ENCODE results near the gene TMEM212. TPM values are rescaled to one million over a fixed set of nuclear protein-coding genes. Genes with fewer than 3 reads are reported as not detected.

TMEM212 gene
- total and polyA plus RNA-seq, 4 donors: 1.5 to 16.5 (median 8.1) TPM

- H3K36me3 ChIP-seq (ENCODE audit: control insufficient read depth in 4 of 4, insufficient read depth in 4 of 4, low read length in 4 of 4): no peaks in the 10 kb centered on the region
- DNase-seq (no peak), ATAC-seq (ENCODE audit: insufficient read depth, low FRiP score) (no peak)
- no peaks in the 10 kb centered on the region for H3K27me3 ChIP-seq (ENCODE audit: control insufficient read depth in 3 of 3, insufficient read depth in 3 of 3, low read length in 2 of 3)
- no peak overlapping the region for H3K4me3 ChIP-seq
- no peaks in the 10 kb centered on the region for H3K9me3 ChIP-seq (ENCODE audit: control insufficient read depth in 4 of 4, insufficient read depth in 3 of 4, low read length in 3 of 4)
- peaks cover 0 to 24% (median 6%) of the 10 kb centered on the region in 5 donors for H3K4me1 ChIP-seq (ENCODE audit: control insufficient read depth in 5 of 5, insufficient read depth in 5 of 5, low read length in 5 of 5)
- H3K27ac ChIP-seq (ENCODE audit: low read depth in 1 of 2, low read length in 1 of 2): no peak overlapping the region
- no peak overlapping the region for H3K9ac ChIP-seq (ENCODE audit: insufficient read depth in 1 of 2, low read length in 2 of 2)
- TF ChIP-seq, protein P1, sequence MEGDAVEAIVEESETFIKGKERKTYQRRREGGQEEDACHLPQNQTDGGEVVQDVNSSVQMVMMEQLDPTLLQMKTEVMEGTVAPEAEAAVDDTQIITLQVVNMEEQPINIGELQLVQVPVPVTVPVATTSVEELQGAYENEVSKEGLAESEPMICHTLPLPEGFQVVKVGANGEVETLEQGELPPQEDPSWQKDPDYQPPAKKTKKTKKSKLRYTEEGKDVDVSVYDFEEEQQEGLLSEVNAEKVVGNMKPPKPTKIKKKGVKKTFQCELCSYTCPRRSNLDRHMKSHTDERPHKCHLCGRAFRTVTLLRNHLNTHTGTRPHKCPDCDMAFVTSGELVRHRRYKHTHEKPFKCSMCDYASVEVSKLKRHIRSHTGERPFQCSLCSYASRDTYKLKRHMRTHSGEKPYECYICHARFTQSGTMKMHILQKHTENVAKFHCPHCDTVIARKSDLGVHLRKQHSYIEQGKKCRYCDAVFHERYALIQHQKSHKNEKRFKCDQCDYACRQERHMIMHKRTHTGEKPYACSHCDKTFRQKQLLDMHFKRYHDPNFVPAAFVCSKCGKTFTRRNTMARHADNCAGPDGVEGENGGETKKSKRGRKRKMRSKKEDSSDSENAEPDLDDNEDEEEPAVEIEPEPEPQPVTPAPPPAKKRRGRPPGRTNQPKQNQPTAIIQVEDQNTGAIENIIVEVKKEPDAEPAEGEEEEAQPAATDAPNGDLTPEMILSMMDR (IDR thresholded peaks at IDR 0.05; ENCODE audit: control extremely low read depth, extremely low read depth): no peak
- WGBS, 2 donors: 77 to 86% methylated on average over 7 of the region's 7 CpGs
Observed at GRCh38 chr3:171824824-171825221, 18.3 kb upstream of the TMEM212 start.

DNA sequence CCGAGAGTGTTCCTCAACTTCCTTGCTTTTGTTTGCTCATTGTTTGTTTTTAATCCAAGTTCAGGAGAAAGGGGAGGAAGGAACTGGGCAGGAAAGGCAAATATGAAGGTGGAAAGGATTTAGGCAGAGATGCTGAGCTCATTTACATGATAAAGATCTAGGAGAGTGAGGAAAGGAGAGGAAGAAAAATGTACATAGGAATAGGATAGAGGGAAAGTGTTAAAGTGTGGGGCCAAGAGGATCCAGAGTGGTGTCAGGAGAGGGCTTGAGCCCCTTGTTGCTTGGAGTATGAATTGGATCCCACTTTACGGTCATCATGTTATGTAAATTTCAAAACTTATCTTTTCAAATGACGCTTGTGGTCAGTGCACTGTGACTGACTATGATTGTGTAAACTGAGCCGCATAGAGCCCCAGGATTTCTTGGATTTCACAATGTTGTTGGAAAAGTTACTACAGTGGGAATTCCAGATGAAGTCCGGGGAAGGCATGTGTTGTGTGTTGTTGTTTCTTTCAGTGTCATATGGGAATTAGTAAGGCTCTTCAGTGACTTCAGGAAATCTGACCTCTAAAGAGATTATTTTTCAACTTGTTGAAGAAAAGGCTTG, 17.8 kb upstream of the TMEM212 start:
- Histone ChIP-seq H3K27me3 (ENCODE audit: control insufficient read depth in 3 of 3, insufficient read depth in 3 of 3, low read length in 2 of 3) (no peaks in the 10 kb centered on the region), H3K4me3 (no peak overlapping the region), H3K27ac (ENCODE audit: low read depth in 1 of 2, low read length in 1 of 2) (no peak overlapping the region), H3K36me3 (ENCODE audit: control insufficient read depth in 4 of 4, insufficient read depth in 4 of 4, low read length in 4 of 4) (no peaks in the 10 kb centered on the region), H3K9ac (ENCODE audit: insufficient read depth in 1 of 2, low read length in 2 of 2) (no peak overlapping the region), H3K4me1 (ENCODE audit: control insufficient read depth in 5 of 5, insufficient read depth in 5 of 5, low read length in 5 of 5) (peaks cover 0 to 28% (median 8%) of the 10 kb centered on the region in 5 donors), H3K9me3 (ENCODE audit: control insufficient read depth in 4 of 4, insufficient read depth in 3 of 4, low read length in 3 of 4) (no peaks in the 10 kb centered on the region)
- 25 to 36% methylated on average over 5 of the region's 5 CpGs for WGBS, 2 donors
- TF ChIP-seq, protein P1 (IDR thresholded peaks at IDR 0.05; ENCODE audit: control extremely low read depth, extremely low read depth): no peak
- DNase-seq: peak in 2 of 3 donors; percentile 75 to 83
- no peak for ATAC-seq (ENCODE audit: insufficient read depth, low FRiP score)

GRCh38 chr3:171827385-171827784, 15.8 kb upstream of the TMEM212 start:
- Histone ChIP-seq H3K9ac (ENCODE audit: insufficient read depth in 1 of 2, low read length in 2 of 2) (no peak overlapping the region), H3K4me1 (ENCODE audit: control insufficient read depth in 5 of 5, insufficient read depth in 5 of 5, low read length in 5 of 5) (peaks cover 0 to 25% (median 8%) of the 10 kb centered on the region in 5 donors), H3K27me3 (ENCODE audit: control insufficient read depth in 3 of 3, insufficient read depth in 3 of 3, low read length in 2 of 3) (no peaks in the 10 kb centered on the region), H3K4me3 (no peak overlapping the region), H3K9me3 (ENCODE audit: control insufficient read depth in 4 of 4, insufficient read depth in 3 of 4, low read length in 3 of 4) (no peaks in the 10 kb centered on the region), H3K27ac (ENCODE audit: low read depth in 1 of 2, low read length in 1 of 2) (no peak overlapping the region), H3K36me3 (ENCODE audit: control insufficient read depth in 4 of 4, insufficient read depth in 4 of 4, low read length in 4 of 4) (no peaks in the 10 kb centered on the region)
- TF ChIP-seq, protein P1 (IDR thresholded peaks at IDR 0.05; ENCODE audit: control extremely low read depth, extremely low read depth): no peak
- DNase-seq (no peak), ATAC-seq (ENCODE audit: insufficient read depth, low FRiP score) (no peak)
- 94 to 97% methylated on average over 3 of the region's 3 CpGs for WGBS, 2 donors
